ENCODE measurements around the gene GFI1B. TPM values are rescaled to one million over a fixed set of nuclear protein-coding genes. Genes with fewer than 3 reads are reported as not detected.

Gene GFI1B
- total RNA-seq, 1 donor from 2014 or later: 0.27 TPM

DNA sequence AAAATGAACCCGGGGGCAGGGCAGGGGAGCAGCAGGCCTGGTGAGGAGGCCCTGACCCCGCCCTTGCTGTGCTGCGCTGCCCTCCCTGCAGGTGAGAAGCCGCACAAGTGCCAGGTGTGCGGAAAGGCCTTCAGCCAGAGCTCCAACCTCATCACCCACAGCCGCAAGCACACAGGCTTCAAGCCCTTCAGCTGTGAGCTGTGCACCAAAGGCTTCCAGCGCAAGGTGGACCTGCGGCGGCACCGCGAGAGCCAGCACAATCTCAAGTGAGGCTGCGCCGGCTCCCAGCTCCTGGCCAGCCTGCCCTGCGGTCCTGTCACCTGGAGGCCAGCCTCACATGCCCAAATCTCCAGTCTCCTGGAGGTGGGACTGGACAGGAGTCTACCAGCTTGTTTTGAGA is 12.3 kb downstream of the GFI1B start:
- TF ChIP-seq, protein P1, sequence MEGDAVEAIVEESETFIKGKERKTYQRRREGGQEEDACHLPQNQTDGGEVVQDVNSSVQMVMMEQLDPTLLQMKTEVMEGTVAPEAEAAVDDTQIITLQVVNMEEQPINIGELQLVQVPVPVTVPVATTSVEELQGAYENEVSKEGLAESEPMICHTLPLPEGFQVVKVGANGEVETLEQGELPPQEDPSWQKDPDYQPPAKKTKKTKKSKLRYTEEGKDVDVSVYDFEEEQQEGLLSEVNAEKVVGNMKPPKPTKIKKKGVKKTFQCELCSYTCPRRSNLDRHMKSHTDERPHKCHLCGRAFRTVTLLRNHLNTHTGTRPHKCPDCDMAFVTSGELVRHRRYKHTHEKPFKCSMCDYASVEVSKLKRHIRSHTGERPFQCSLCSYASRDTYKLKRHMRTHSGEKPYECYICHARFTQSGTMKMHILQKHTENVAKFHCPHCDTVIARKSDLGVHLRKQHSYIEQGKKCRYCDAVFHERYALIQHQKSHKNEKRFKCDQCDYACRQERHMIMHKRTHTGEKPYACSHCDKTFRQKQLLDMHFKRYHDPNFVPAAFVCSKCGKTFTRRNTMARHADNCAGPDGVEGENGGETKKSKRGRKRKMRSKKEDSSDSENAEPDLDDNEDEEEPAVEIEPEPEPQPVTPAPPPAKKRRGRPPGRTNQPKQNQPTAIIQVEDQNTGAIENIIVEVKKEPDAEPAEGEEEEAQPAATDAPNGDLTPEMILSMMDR (IDR thresholded peaks at IDR 0.05; ENCODE audit: borderline replicate concordance): no peak
- H3K27me3 ChIP-seq (ENCODE audit: low read depth): peaks cover 74% of the 10 kb centered on the region
- DNase-seq: no peak
- H3K27ac ChIP-seq (replicated peaks): no peak overlapping the region
- no peaks in the 10 kb centered on the region for H3K36me3 ChIP-seq
- peaks cover 15% of the 10 kb centered on the region for H3K4me1 ChIP-seq
- no peak overlapping the region for H3K4me3 ChIP-seq
- no peaks in the 10 kb centered on the region for H3K9me3 ChIP-seq (replicated peaks)
- intact Hi-C loops (cut with micrococcal nuclease): no loop called here

DNA sequence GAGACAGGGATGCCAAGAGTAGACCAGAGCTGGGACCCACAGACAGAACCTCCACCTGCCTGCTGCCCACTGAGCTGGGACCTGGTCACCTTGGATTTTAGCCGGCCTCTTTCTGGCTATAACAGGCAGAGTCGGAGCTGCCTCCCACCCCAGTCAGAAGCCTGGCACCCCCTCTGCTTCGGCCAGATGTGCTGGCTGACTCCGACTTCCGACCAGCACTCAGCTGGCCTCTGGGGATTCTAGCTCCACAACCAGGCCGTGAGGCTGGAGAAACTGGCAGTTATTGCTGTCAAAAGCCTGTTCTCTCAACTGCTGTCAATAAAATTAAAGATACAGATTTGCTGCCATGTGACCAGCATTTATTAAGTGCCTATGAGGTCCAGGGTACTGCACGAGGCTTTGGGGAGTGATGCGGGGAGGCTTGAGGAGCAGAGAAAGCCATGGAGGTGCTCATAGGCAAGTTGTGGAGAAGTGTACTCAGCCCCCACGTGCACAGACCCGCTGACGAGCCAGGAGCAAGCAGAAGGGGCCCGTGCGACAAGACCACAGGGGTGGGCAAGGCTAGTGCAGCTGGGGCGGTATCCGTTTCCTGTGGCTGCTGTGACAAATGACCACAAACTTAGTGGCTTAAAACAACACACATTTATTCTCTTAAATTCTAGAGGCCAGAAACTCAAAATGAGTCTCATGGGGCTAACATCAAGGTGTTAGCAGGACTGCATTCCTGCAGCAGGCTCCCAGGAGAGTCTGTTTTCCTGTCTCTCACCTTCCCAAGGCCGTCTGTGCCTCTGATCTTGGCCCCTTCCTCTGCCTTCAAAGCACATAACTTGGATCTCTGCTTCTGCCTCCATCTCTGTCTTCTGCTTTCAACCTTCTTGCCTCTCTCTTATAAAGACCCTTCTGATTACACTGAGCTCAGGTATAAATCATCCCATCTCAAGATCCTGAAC is 13.1 kb downstream of the GFI1B start:
- Histone ChIP-seq H3K4me1 (peaks cover 7% of the 10 kb centered on the region), H3K9me3 (replicated peaks) (no peaks in the 10 kb centered on the region), H3K4me3 (no peak overlapping the region), H3K27me3 (ENCODE audit: low read depth) (peaks cover 74% of the 10 kb centered on the region), H3K36me3 (no peaks in the 10 kb centered on the region), H3K27ac (replicated peaks) (no peak overlapping the region)
- no peak for DNase-seq
- intact Hi-C loops (cut with micrococcal nuclease): no loop called here
- TF ChIP-seq, protein P1 (IDR thresholded peaks at IDR 0.05; ENCODE audit: borderline replicate concordance): no peak

DNA sequence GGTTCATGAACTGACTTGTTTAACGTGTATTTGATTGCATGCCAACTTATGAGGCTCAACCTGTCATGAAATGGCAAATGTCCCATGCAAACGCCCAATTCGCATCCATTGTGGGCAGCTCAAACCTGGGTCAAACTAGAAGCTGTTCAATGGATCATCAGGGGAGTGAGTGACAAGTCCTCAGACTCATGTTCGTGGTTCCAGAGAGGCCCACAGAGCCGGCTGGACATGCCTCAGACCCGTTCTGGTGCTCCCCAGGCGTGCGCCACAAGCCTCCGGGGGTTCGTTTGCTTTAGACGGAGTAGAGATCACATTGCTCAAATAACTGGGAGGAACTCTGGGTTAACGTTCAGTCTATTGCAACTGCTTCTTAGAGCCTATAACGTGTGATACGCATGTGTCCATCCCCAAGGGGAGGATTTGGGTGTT is 15.0 kb downstream of the GFI1B start:
- Histone ChIP-seq H3K9me3 (replicated peaks) (no peaks in the 10 kb centered on the region), H3K36me3 (no peaks in the 10 kb centered on the region), H3K4me3 (no peak overlapping the region), H3K27me3 (ENCODE audit: low read depth) (peaks cover 74% of the 10 kb centered on the region), H3K4me1 (no peaks in the 10 kb centered on the region), H3K27ac (replicated peaks) (no peak overlapping the region)
- intact Hi-C loops (cut with micrococcal nuclease): no loop called here
- TF ChIP-seq, protein P1 (IDR thresholded peaks at IDR 0.05; ENCODE audit: borderline replicate concordance): no peak
- no peak for DNase-seq

DNA sequence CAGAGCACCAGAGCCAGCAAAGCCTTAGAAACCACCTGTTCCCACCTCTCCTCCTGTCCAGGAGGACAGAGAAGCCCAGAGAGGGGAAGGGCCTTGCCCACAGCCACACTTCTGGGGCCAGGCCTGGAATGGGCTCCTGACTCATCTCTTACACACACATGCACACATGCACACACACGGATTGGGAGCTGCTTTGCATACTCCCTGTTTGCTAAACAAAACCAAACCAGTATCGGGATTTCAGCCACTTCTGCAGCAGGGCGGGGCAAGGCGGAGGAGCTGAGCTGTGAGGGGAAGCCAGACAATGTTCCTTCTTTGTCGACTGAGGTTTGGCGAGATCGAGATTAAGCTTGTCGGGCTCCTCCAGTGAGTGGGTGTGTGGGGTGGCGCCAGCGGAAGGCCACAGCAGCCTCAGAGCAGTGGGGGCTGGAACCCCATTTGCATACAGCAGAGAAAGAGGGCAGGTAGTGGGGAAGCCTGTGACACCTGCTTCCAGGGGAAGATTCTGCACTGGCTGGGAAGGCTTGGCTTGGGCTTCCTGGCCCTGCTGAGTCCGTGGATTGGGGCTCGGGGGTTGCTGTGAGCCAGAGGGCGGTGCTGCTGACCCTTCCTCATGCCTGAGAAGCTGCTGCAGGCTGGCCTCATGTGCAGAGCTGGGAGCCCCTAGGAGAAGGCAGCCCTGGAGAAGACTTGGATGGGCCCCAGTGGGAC is 16.1 kb downstream of the GFI1B start:
- no peaks in the 10 kb centered on the region for H3K36me3 ChIP-seq
- TF ChIP-seq, protein P1 (IDR thresholded peaks at IDR 0.05; ENCODE audit: borderline replicate concordance): no peak
- H3K9me3 ChIP-seq (replicated peaks): no peaks in the 10 kb centered on the region
- no peak overlapping the region for H3K27ac ChIP-seq (replicated peaks)
- H3K27me3 ChIP-seq (ENCODE audit: low read depth): peaks cover 81% of the 10 kb centered on the region
- peaks cover 7% of the 10 kb centered on the region for H3K4me1 ChIP-seq
- intact Hi-C loops (cut with micrococcal nuclease): no loop called here
- DNase-seq: no peak
- H3K4me3 ChIP-seq: no peak overlapping the region

DNA sequence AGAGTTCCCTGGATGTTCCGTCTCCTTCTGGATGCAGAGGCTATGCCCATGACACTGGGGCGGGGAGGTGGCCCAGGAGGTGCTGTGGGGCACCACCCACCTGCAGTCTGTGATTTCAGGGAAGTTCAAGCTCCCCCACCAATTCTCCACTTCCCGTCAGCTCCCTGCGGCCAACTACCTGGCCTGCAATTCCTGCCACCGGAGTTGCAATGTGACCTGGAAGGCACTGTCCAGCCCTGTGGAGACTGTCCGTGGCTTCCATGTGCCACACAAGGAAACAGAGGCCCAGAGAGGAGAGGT is 16.6 kb downstream of the GFI1B start:
- no peaks in the 10 kb centered on the region for H3K9me3 ChIP-seq (replicated peaks)
- no peak for DNase-seq
- intact Hi-C loops (cut with micrococcal nuclease): no loop called here

More for the DNA sequence above, 16.6 kb downstream of the GFI1B start:
- TF ChIP-seq, protein P1 (IDR thresholded peaks at IDR 0.05; ENCODE audit: borderline replicate concordance): no peak
- Histone ChIP-seq H3K4me1 (peaks cover 12% of the 10 kb centered on the region), H3K36me3 (no peaks in the 10 kb centered on the region), H3K27me3 (ENCODE audit: low read depth) (peaks cover 82% of the 10 kb centered on the region), H3K4me3 (no peak overlapping the region), H3K27ac (replicated peaks) (no peak overlapping the region)
